Mesendoderm (in vitro differentiated cells): Measurements from ENCODE around the gene FRAS1.

Source experiments
- DNase-seq: peaks from one replicate; pipeline ENCODE4 v3.0.0; 2013
- H2AK5ac ChIP-seq: 2 replicates; pipeline ENCODE4 v1.6.1; 2013; ENCODE audit warnings: low read length, inconsistent platforms
- H2BK120ac ChIP-seq: 2 replicates; pipeline ENCODE4 v1.6.1; 2013; ENCODE audit warnings: low read depth, mild to moderate bottlenecking, low read length, moderate library complexity, mixed read lengths
- H2BK15ac ChIP-seq: replicated peaks from 2 replicates; pipeline ENCODE4 v1.6.1; 2013; ENCODE audit warnings: low read depth, mild to moderate bottlenecking, moderate library complexity
- H2BK5ac ChIP-seq: 2 replicates; pipeline ENCODE4 v1.6.1; 2013; ENCODE audit warnings: low read length, inconsistent platforms
- H3K18ac ChIP-seq: 2 replicates; pipeline ENCODE4 v1.6.1; 2013; ENCODE audit warnings: mild to moderate bottlenecking, low read length, mixed read lengths
- H3K23ac ChIP-seq: one replicate; pipeline ENCODE4 v1.6.1; 2013; ENCODE audit warnings: low read length
- H3K27ac ChIP-seq: 2 replicates; pipeline ENCODE4 v1.5.1; 2013; ENCODE audit warnings: low read depth, mild to moderate bottlenecking, inconsistent platforms, low read length, moderate library complexity
- H3K27me3 ChIP-seq: 2 replicates; pipeline ENCODE4 v1.6.1; 2013; ENCODE audit warnings: low read length, control low read depth, mild to moderate bottlenecking, inconsistent platforms; ENCODE audit not compliant: insufficient read depth, poor library complexity
- H3K36me3 ChIP-seq: 2 replicates; pipeline ENCODE4 v1.6.1; 2013; ENCODE audit warnings: low read length, inconsistent platforms; ENCODE audit not compliant: control insufficient read depth, insufficient read depth
- H3K4ac ChIP-seq: one replicate; pipeline ENCODE4 v1.6.1; 2013; ENCODE audit warnings: low read depth, mild to moderate bottlenecking, low read length, moderate library complexity
- H3K4me1 ChIP-seq: 2 replicates; pipeline ENCODE4 v1.6.1; 2013; ENCODE audit warnings: low read depth, low read length, inconsistent platforms; ENCODE audit not compliant: control insufficient read depth
- H3K4me2 ChIP-seq: 2 replicates; pipeline ENCODE4 v1.6.1; 2013; ENCODE audit warnings: low read length
- H3K4me3 ChIP-seq: 2 replicates; pipeline ENCODE4 v1.5.1; 2013; ENCODE audit warnings: mild to moderate bottlenecking, low read length
- H3K56ac ChIP-seq: one replicate; pipeline ENCODE4 v1.6.1; 2013; ENCODE audit warnings: low read length
- H3K79me1 ChIP-seq: 2 replicates; pipeline ENCODE4 v1.6.1; 2013; ENCODE audit warnings: low read length, inconsistent platforms
- H3K79me2 ChIP-seq: 2 replicates; pipeline ENCODE4 v1.6.1; 2013; ENCODE audit warnings: mild to moderate bottlenecking, low read length; ENCODE audit not compliant: control insufficient read depth, insufficient read depth
- H3K9ac ChIP-seq: 2 replicates; pipeline ENCODE4 v1.6.1; 2013; ENCODE audit warnings: low read length, inconsistent platforms
- H4K5ac ChIP-seq: one replicate; pipeline ENCODE4 v1.6.1; 2013; ENCODE audit warnings: low read length
- H4K8ac ChIP-seq: one replicate; pipeline ENCODE4 v1.6.1; 2013; ENCODE audit warnings: low read depth, mild to moderate bottlenecking, control low read depth, low read length, moderate library complexity
- WGBS: extraction: QIAGEN DNeasy Blood & Tissue Kit; methylation state at CpG from one replicate; pipeline ENCODE4 v1.1.7; 2013; ENCODE audit warnings: low lambda C conversion rate, missing lambda C conversion rate; ENCODE audit not compliant: insufficient coverage; ENCODE audit errors: extremely low coverage; 5-methylcytosine and 5-hydroxymethylcytosine counted together

Gene FRAS1

DNA sequence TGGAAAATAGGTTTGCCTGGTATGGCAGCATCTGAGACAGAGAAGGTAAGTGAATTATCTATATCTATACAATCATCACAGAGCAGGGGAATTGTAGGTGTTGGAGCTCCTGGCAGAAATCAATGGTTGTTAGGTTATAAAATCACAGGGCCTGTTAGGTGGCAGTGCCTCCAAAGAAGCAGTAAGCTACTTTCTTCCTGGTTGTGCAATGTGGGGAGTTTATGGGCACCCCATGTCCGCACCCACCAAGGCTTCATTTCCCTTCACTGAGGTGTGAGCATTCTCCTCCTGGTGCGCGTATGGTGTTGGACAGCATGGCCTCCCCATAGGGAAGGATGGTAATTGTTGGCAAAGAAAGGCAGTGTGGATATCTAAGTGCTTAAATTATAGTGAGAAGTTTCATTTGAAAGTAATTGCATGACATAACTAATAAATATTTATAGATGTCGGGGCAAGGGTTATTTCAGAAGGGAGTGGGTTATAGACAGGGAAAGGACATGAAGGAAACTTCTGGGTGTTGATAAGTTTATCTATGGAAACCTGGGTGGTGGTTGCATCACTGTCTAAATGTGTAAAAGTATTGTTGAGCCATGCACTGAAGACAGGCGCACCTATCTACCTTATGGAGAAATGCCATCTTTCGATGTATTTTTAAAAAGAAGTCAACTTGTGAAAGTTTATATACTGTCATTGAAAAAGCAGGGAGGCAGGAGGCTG lies 153.7 kb downstream of the FRAS1 start:
- H3K9ac ChIP-seq: no peak overlapping the region
- no peak overlapping the region for H3K4me2 ChIP-seq
- no CpG with 5 or more reads among the region's 6 CpGs for WGBS
- no peak overlapping the region for H4K8ac ChIP-seq
- no peaks in the 10 kb centered on the region for H3K27me3 ChIP-seq
- DNase-seq: no peak
- H3K36me3 ChIP-seq: no peaks in the 10 kb centered on the region
- H3K4me3 ChIP-seq: no peak overlapping the region
- H3K56ac ChIP-seq: no peak overlapping the region
- H2BK15ac ChIP-seq: no peak overlapping the region
- H3K4me1 ChIP-seq: peaks cover 13% of the 10 kb centered on the region
- H2BK120ac ChIP-seq: no peak overlapping the region
- no peak overlapping the region for H3K23ac ChIP-seq
- H3K79me2 ChIP-seq: peaks cover 9% of the 10 kb centered on the region
- H4K5ac ChIP-seq: no peak overlapping the region
- H2AK5ac ChIP-seq: no peak overlapping the region
- H3K4ac ChIP-seq: no peak overlapping the region
- H2BK5ac ChIP-seq: no peak overlapping the region
- no peak overlapping the region for H3K18ac ChIP-seq
- no peak overlapping the region for H3K27ac ChIP-seq
- peaks cover 18% of the 10 kb centered on the region for H3K79me1 ChIP-seq

DNA sequence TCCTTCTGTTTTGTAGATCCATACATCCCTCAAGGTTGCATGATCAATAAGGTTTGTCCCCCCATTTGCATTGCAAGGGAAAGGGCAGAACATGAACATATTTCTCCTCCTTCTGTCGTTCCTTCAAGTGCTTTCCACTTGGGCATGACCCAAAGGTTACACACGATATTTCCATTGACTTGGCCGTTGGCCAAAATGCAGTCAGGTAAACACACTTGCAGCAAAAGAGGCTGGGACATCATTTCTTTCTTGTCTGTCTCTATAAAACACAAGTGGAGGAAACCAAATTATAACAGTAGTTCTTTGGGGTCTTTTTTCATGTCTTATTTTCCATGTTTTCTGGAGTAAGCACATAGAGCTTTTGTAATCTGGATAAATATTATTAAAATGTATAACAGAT lies 156.1 kb downstream of the FRAS1 start:
- peaks cover 18% of the 10 kb centered on the region for H3K79me1 ChIP-seq
- H3K56ac ChIP-seq: no peak overlapping the region
- no peak overlapping the region for H4K8ac ChIP-seq
- peaks cover 8% of the 10 kb centered on the region for H3K4me1 ChIP-seq
- no peak overlapping the region for H3K27ac ChIP-seq
- no peak overlapping the region for H2BK15ac ChIP-seq
- H3K4ac ChIP-seq: no peak overlapping the region
- H3K9ac ChIP-seq: no peak overlapping the region
- H3K18ac ChIP-seq: no peak overlapping the region
- no peaks in the 10 kb centered on the region for H3K27me3 ChIP-seq
- no CpG with 5 or more reads among the region's 3 CpGs for WGBS
- peaks cover 9% of the 10 kb centered on the region for H3K79me2 ChIP-seq
- no peak overlapping the region for H2BK120ac ChIP-seq
- no peak for DNase-seq
- no peaks in the 10 kb centered on the region for H3K36me3 ChIP-seq
- no peak overlapping the region for H2BK5ac ChIP-seq
- no peak overlapping the region for H4K5ac ChIP-seq
- H3K4me3 ChIP-seq: no peak overlapping the region
- no peak overlapping the region for H3K23ac ChIP-seq
- H2AK5ac ChIP-seq: no peak overlapping the region
- no peak overlapping the region for H3K4me2 ChIP-seq

DNA sequence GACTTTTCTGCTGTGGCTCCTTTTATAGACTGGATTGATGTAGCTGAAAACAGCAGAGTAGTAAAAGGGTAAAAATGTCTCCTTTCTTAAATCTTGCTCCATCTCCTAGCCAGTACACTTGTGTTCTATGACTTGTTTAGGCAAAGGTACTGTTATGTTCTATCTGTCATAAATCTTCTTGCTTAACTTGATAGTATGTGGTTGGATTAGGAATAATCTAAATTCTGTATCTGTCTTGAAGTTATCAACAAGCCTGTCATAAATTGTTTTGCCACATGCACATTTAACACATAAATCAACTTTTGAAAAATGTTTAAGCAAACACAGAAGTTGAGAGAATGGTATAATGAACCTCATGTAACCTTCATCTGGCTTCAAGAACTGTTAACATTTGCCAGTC lies 157.0 kb downstream of the FRAS1 start:
- H3K9ac ChIP-seq: no peak overlapping the region
- no peak overlapping the region for H2BK15ac ChIP-seq
- H3K4me2 ChIP-seq: no peak overlapping the region
- H4K8ac ChIP-seq: no peak overlapping the region
- no peak overlapping the region for H3K27ac ChIP-seq
- no peak overlapping the region for H4K5ac ChIP-seq
- peaks cover 22% of the 10 kb centered on the region for H3K79me1 ChIP-seq
- no peak overlapping the region for H3K4me3 ChIP-seq
- peaks cover 12% of the 10 kb centered on the region for H3K4me1 ChIP-seq
- no peak overlapping the region for H3K4ac ChIP-seq
- peaks cover 12% of the 10 kb centered on the region for H3K79me2 ChIP-seq
- H3K23ac ChIP-seq: no peak overlapping the region
- H3K18ac ChIP-seq: no peak overlapping the region
- no peak overlapping the region for H2AK5ac ChIP-seq
- no peaks in the 10 kb centered on the region for H3K27me3 ChIP-seq
- no peak overlapping the region for H2BK5ac ChIP-seq
- DNase-seq: no peak
- no peak overlapping the region for H3K56ac ChIP-seq
- H2BK120ac ChIP-seq: no peak overlapping the region
- H3K36me3 ChIP-seq: no peaks in the 10 kb centered on the region

DNA sequence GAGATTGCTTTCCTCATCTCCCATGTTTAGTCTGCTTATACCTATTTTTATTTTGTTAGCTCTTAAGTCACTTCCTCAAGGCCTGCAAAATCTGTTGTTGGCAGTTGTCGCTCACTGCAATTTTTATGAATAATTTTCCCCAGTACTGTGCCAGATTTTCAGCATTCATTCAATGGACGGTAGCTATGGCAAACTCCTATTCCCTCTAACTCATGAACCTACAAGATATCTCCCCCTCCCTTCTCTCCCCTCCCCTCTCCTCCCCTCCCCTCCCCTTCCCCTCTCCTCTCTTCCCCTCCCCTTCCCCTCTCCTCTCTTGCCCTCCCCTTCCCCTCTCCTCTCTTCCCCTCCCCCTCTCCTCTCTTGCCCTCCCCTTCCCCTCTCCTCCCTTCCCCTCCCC lies 160.4 kb downstream of the FRAS1 start:
- Histone ChIP-seq H3K36me3 (no peaks in the 10 kb centered on the region), H2BK120ac (peak overlapping the region; percentile 2), H3K4me3 (no peak overlapping the region), H3K9ac (no peak overlapping the region), H3K79me2 (peaks cover 6% of the 10 kb centered on the region), H3K27me3 (no peaks in the 10 kb centered on the region), H3K79me1 (peaks cover 10% of the 10 kb centered on the region), H2AK5ac (no peak overlapping the region), H2BK15ac (no peak overlapping the region), H3K4me1 (peaks cover 15% of the 10 kb centered on the region), H3K27ac (no peak overlapping the region), H2BK5ac (no peak overlapping the region), H3K18ac (no peak overlapping the region), H3K4ac (peak overlapping the region; percentile 55), H4K8ac (no peak overlapping the region), H4K5ac (no peak overlapping the region), H3K23ac (no peak overlapping the region), H3K56ac (no peak overlapping the region), H3K4me2 (no peak overlapping the region)
- no peak for DNase-seq
- no CpG with 5 or more reads among the region's 2 CpGs for WGBS

DNA sequence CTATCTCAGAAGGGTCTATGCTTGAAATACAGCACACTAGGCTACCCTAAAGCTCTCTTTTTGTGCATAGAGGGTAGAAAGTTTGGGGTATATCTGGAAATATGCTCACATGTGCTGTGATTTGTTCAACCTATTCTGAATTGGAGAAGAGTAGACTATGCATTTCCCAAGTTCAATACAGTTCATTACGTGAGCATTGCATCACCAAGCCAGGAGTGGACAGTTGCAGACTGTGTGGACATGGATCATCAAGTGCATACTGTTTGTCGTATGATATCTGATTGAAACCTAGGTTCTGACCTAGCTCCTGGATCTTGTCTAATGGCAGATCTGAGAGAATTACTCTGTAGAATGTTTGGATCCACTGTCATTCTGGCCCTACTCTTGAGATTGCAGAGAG lies 161.1 kb downstream of the FRAS1 start:
- no peak overlapping the region for H3K4me3 ChIP-seq
- H2AK5ac ChIP-seq: peak overlapping the region; percentile 28
- no CpG with 5 or more reads among the region's 2 CpGs for WGBS
- H3K9ac ChIP-seq: peak overlapping the region; percentile 1
- H2BK5ac ChIP-seq: peak overlapping the region; percentile 21
- H3K4me2 ChIP-seq: no peak overlapping the region
- no peak overlapping the region for H4K8ac ChIP-seq
- peak overlapping the region; percentile 75 for H3K18ac ChIP-seq
- no peak overlapping the region for H3K4ac ChIP-seq
- H3K4me1 ChIP-seq: peaks cover 22% of the 10 kb centered on the region
- H4K5ac ChIP-seq: no peak overlapping the region
- DNase-seq: no peak
- no peak overlapping the region for H3K23ac ChIP-seq
- H3K79me2 ChIP-seq: peaks cover 6% of the 10 kb centered on the region
- no peak overlapping the region for H3K27ac ChIP-seq
- no peak overlapping the region for H2BK15ac ChIP-seq
- peak overlapping the region; percentile 58 for H3K56ac ChIP-seq
- no peaks in the 10 kb centered on the region for H3K36me3 ChIP-seq
- no peaks in the 10 kb centered on the region for H3K27me3 ChIP-seq
- H2BK120ac ChIP-seq: no peak overlapping the region
- peaks cover 8% of the 10 kb centered on the region for H3K79me1 ChIP-seq

DNA sequence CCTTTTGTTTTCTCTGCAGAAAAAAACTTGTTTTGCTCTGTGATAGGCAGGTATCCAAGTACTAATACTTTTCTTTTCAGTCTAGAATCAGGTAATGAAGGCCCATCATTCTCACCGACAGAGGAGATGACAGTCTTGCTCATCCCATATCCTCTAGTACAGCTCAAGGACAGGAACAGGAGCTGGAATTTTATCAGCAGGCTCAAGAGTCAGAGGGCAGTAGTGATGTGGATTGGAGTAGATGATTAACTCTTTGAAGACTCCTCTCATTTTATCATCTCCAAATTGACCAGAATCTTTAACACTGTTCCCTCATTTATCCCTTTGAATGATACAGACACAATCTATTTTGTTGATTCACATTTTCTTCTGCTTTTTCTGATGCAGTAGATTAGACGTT lies 162.7 kb downstream of the FRAS1 start:
- H3K18ac ChIP-seq: no peak overlapping the region
- peaks cover 22% of the 10 kb centered on the region for H3K4me1 ChIP-seq
- no CpG with 5 or more reads among the region's 2 CpGs for WGBS

More for the DNA sequence above, 162.7 kb downstream of the FRAS1 start:
- no peak overlapping the region for H4K5ac ChIP-seq
- no peaks in the 10 kb centered on the region for H3K36me3 ChIP-seq
- no peak overlapping the region for H2BK15ac ChIP-seq
- no peak overlapping the region for H3K4me3 ChIP-seq
- no peaks in the 10 kb centered on the region for H3K27me3 ChIP-seq
- no peak overlapping the region for H3K23ac ChIP-seq
- peaks cover 10% of the 10 kb centered on the region for H3K79me2 ChIP-seq
- H2BK5ac ChIP-seq: no peak overlapping the region
- no peak overlapping the region for H3K4me2 ChIP-seq
- H3K79me1 ChIP-seq: peaks cover 11% of the 10 kb centered on the region
- peak; percentile 88 for DNase-seq
- no peak overlapping the region for H3K9ac ChIP-seq
- no peak overlapping the region for H3K4ac ChIP-seq
- H4K8ac ChIP-seq: no peak overlapping the region
- no peak overlapping the region for H2BK120ac ChIP-seq
- no peak overlapping the region for H3K56ac ChIP-seq
- no peak overlapping the region for H3K27ac ChIP-seq
- no peak overlapping the region for H2AK5ac ChIP-seq
